ENCODE results near the gene GRIK1.

GRCh38 chr21:29529139-29529538 is 410.7 kb downstream of the GRIK1 start:
- TF ChIP-seq CTCF (IDR thresholded peaks at IDR 0.05) (no peak), POLR2A (IDR thresholded peaks at IDR 0.05) (no peak)
